ENCODE data around the gene PRRC2C.

GRCh38 chr1:171563675-171564074, 78.3 kb downstream of the PRRC2C start:
- TF ChIP-seq CTCF (conservative IDR thresholded peaks at IDR 0.05), result no peak
- TF ChIP-seq EZH2 (IDR thresholded peaks at IDR 0.05; ENCODE audit: low read depth), result no peak

All from PC-9 (cell line).